ENCODE results near the gene RSPO4. TPM values are rescaled to one million over a fixed set of nuclear protein-coding genes. Genes with fewer than 3 reads are reported as not detected.

The RSPO4 gene
- total RNA-seq, 4 donors from 2014 or later: 0.06 to 2.5 (median 0.52) TPM

DNA sequence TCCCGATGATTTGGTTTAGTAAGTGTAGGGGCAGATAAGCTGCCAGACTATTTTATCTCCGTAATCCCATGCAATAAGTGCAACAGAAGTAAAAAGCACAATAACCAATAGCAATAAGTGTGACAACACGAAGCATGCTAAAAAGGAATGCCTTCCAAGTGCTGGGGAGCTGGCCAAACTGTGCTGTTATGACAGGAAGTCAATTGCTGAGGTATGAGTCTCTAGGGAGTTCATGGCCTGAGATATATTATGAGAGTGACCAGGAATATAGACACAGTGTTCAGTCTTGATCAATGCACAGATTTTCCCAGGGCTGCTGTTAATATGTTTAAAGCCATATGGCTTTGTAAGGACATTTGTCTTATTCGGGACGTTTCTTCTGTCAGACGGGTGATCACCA lies 75.4 kb downstream of the RSPO4 start:
- no peak for DNase-seq (ENCODE audit: extremely low spot score)
- H3K36me3 ChIP-seq: no peaks in the 10 kb centered on the region
- no peaks in the 10 kb centered on the region for H3K9me3 ChIP-seq
- no peak overlapping the region for H3K27ac ChIP-seq (replicated peaks in 1 of 4)
- H3K4me3 ChIP-seq: no peak overlapping the region
- peaks cover 0 to 22% (median 0%) of the 10 kb centered on the region in 4 donors for H3K27me3 ChIP-seq
- TF ChIP-seq POLR2A (IDR thresholded peaks at IDR 0.05; ENCODE audit: low read depth): no peak
- TF ChIP-seq POLR2AphosphoS5 (IDR thresholded peaks at IDR 0.05): no peak
- no peaks in the 10 kb centered on the region for H3K4me1 ChIP-seq
- 77% methylated on average over 6 of the region's 6 CpGs for WGBS
- intact Hi-C loops (cut with DNase I): no loop called here

DNA sequence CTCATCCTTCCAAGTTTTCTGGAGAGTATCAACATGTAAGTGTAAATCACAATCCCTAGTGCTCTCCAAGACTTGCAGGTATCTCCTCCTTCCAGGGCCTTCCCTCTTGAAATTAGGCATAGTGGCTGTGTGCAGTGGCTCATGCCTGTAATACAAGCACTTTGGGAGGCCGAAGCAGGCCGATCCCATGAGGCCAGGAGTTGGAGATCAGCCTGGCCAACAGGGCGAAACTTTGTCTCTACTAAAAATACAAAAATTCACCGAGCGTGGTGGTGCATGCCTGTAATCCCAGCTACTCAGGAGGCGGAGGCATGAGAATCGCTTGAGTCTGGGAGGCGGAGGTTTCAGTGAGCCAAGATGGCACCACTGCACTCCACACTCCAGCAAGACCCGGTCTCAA lies 76.6 kb downstream of the RSPO4 start:
- no peak overlapping the region for H3K27ac ChIP-seq (replicated peaks in 1 of 4)
- no peaks in the 10 kb centered on the region for H3K9me3 ChIP-seq
- TF ChIP-seq POLR2AphosphoS5 (IDR thresholded peaks at IDR 0.05): no peak
- TF ChIP-seq EP300 (IDR thresholded peaks at IDR 0.05): no peak
- TF ChIP-seq, protein P1, sequence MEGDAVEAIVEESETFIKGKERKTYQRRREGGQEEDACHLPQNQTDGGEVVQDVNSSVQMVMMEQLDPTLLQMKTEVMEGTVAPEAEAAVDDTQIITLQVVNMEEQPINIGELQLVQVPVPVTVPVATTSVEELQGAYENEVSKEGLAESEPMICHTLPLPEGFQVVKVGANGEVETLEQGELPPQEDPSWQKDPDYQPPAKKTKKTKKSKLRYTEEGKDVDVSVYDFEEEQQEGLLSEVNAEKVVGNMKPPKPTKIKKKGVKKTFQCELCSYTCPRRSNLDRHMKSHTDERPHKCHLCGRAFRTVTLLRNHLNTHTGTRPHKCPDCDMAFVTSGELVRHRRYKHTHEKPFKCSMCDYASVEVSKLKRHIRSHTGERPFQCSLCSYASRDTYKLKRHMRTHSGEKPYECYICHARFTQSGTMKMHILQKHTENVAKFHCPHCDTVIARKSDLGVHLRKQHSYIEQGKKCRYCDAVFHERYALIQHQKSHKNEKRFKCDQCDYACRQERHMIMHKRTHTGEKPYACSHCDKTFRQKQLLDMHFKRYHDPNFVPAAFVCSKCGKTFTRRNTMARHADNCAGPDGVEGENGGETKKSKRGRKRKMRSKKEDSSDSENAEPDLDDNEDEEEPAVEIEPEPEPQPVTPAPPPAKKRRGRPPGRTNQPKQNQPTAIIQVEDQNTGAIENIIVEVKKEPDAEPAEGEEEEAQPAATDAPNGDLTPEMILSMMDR (IDR thresholded peaks at IDR 0.05): no peak
- no peak for TF ChIP-seq POLR2A (IDR thresholded peaks at IDR 0.05; ENCODE audit: low read depth)
- H3K4me3 ChIP-seq: no peak overlapping the region
- no peaks in the 10 kb centered on the region for H3K4me1 ChIP-seq
- peaks cover 0 to 26% (median 0%) of the 10 kb centered on the region in 4 donors for H3K27me3 ChIP-seq
- DNase-seq (ENCODE audit: extremely low spot score): no peak
- 90% methylated on average over 9 of the region's 9 CpGs for WGBS
- intact Hi-C loops (cut with DNase I): no loop called here
- H3K36me3 ChIP-seq: no peaks in the 10 kb centered on the region

DNA sequence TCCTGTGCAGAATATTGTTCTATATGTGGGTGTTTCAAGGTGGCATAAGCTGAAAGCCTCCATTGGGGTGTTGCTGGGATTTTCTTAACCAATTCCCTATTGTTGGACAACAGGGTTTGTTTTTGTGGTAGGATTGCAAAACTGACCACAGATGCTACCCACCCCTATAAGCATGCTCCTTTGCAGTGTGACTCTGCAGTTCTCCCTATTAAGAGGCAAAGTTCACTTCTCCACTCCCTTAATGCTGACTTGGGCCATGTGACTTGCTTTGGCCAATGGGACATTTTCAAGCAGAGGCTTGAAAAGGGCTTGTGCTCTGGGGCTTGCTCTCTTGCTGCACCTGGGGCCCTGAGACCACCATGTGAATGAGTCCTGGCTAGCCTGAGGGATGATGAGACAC lies 77.5 kb downstream of the RSPO4 start:
- intact Hi-C loops (cut with DNase I): no loop called here
- no peak overlapping the region for H3K4me3 ChIP-seq
- no peaks in the 10 kb centered on the region for H3K9me3 ChIP-seq
- H3K27ac ChIP-seq (replicated peaks in 1 of 4): no peak overlapping the region
- no peaks in the 10 kb centered on the region for H3K4me1 ChIP-seq
- no peaks in the 10 kb centered on the region for H3K36me3 ChIP-seq
- TF ChIP-seq, protein P1 (IDR thresholded peaks at IDR 0.05): no peak
- no peak for TF ChIP-seq POLR2A (IDR thresholded peaks at IDR 0.05; ENCODE audit: low read depth)
- no peak for TF ChIP-seq POLR2AphosphoS5 (IDR thresholded peaks at IDR 0.05)
- no peak for TF ChIP-seq EP300 (IDR thresholded peaks at IDR 0.05)
- DNase-seq (ENCODE audit: extremely low spot score): no peak
- peaks cover 0 to 26% (median 0%) of the 10 kb centered on the region in 4 donors for H3K27me3 ChIP-seq

DNA sequence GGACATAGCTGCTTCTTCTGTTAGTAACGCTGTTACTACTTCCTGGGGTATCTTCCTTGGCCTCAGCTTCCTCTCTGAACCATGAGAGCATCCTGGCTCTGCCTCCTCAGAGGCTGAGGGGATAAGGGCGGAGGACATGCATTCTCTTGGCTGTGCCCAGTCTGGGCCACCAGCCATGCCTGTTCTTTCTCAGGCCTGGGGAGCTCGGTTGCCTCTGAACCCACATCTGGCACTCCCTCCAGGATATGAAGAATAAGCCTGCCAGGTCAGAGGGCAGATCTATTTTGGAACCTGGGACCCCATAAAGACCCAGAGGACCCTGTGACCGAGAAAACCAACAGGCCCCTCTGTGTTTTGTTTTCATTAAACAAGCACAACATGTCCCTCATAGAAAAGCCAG lies 79.3 kb downstream of the RSPO4 start:
- H3K36me3 ChIP-seq: no peaks in the 10 kb centered on the region
- no peaks in the 10 kb centered on the region for H3K9me3 ChIP-seq
- peaks cover 0 to 26% (median 0%) of the 10 kb centered on the region in 4 donors for H3K27me3 ChIP-seq
- H3K4me1 ChIP-seq: no peaks in the 10 kb centered on the region
- intact Hi-C loops (cut with DNase I): no loop called here
- WGBS: 43% methylated on average over 4 of the region's 4 CpGs
- no peak overlapping the region for H3K4me3 ChIP-seq
- H3K27ac ChIP-seq (replicated peaks in 1 of 4): no peak overlapping the region
- no peak for DNase-seq (ENCODE audit: extremely low spot score)
- TF ChIP-seq POLR2A (IDR thresholded peaks at IDR 0.05; ENCODE audit: low read depth) (no peak), POLR2AphosphoS5 (IDR thresholded peaks at IDR 0.05) (no peak), EP300 (IDR thresholded peaks at IDR 0.05) (no peak)
- TF ChIP-seq, protein P1 (IDR thresholded peaks at IDR 0.05): no peak

DNA sequence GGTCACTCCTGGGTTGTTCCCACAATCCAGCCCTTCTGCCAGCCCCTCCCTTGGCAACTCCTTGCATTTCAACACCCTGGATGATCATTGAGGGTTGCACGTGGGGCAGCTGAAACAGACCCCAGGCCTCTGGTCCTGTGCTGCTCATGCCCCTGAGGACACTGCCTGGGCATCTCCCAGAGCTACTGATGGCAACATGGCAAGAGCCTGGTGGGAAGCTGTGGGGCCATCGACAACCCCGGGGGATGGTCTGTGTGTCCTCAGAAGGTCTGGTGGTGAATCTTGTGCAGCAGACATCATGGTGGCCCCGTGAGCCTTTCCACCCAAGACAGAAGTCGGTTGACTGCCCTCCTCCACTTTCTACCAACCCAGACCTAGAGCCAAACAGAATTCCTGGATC lies 81.0 kb downstream of the RSPO4 start:
- no peak for DNase-seq (ENCODE audit: extremely low spot score)
- Histone ChIP-seq H3K27me3 (peaks cover 0 to 33% (median 0%) of the 10 kb centered on the region in 4 donors), H3K4me1 (peaks cover 0 to 3% (median 0%) of the 10 kb centered on the region in 4 donors), H3K27ac (replicated peaks in 1 of 4) (no peak overlapping the region), H3K36me3 (no peaks in the 10 kb centered on the region), H3K9me3 (no peaks in the 10 kb centered on the region), H3K4me3 (no peak overlapping the region)
- intact Hi-C loops (cut with DNase I): no loop called here
- TF ChIP-seq POLR2A (IDR thresholded peaks at IDR 0.05; ENCODE audit: low read depth): no peak
- TF ChIP-seq, protein P1 (IDR thresholded peaks at IDR 0.05): no peak
- TF ChIP-seq POLR2AphosphoS5 (IDR thresholded peaks at IDR 0.05): no peak
- TF ChIP-seq EP300 (IDR thresholded peaks at IDR 0.05): no peak
- WGBS: 93% methylated on average over 5 of the region's 5 CpGs
